HG02852 (cell line): ENCODE results near the gene VSTM4.

Experiments
- ATAC-seq: cut with Tn5 transposase; IDR thresholded peaks from one replicate; pipeline ENCODE4 v1.9.1; 2021; ENCODE audit warnings: mild to moderate bottlenecking, moderate library complexity; ENCODE audit not compliant: unreplicated experiment

VSTM4 gene

GRCh38 chr10:49052069-49052468, 63.3 kb downstream of the VSTM4 start:
- ATAC-seq = no peak

DNA sequence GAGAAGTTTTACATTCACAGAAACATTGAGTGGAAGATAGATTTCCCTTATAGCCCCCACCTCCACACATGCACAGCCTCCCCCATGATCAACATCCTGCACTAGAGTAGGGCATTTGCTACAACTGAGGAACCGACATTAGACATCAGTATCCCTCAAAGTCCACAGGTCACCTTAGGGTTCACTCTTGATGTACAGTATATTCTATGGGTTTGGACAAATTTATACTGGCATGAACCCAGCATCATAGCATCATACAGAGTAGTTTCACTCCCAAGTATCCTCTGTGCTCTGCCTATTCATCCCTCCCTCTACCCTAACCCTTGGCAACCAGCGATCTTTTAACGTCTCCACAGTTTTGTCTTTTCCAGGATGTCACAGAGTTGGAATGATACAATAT, 64.4 kb downstream of the VSTM4 start:
- ATAC-seq = no peak

DNA sequence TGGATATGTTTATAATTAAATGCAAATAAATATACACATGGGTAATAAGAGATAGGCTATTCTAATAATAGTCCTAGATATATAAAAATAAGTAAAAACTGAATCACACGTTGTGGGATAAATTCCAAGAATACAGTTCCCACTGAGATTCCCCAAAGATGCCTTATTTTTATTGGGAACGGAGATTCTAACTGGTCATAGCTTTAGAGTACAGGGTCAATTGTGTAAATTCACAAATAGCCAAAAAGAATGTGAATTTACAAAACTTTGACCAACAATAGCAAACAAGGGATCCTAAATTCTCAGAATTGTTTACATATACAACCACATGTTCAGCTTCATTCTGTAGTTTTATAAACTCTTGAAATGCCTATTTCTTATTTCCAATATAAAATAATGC, 65.0 kb downstream of the VSTM4 start:
- no peak for ATAC-seq

GRCh38 chr10:49049660-49050059, 65.7 kb downstream of the VSTM4 start:
- no peak for ATAC-seq

DNA sequence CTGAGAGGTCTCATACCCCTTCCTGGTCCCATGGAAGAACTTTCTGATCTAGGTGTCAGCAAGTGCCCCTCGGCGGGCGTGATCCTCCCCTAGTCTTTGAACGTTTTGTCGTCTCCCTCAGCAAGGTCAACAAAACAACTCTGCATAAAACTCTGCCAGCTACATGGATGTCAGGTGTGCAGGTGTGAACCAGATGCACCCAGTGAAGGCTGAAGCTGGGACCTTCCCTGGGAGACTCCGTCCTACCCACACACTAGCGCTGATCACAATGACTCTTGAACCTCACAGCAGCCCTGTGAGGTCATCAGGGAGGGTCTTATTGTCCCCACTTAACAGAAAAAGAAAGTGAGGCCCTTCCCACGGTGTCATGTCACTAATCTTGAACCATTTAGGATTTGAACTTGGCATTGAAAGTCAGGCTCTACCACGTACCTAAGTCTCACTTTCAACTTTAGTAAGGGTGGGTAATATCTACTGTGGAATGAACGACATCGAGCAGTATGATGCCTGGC, 68.1 kb downstream of the VSTM4 start:
- ATAC-seq = no peak

GRCh38 chr10:49044293-49045193, 70.8 kb downstream of the VSTM4 start:
- no peak for ATAC-seq

- ATAC-seq = no peak
Observed at GRCh38 chr10:49040601-49041000, 74.7 kb downstream of the VSTM4 start.

- ATAC-seq = no peak
Observed at GRCh38 chr10:49039409-49039808, 75.9 kb downstream of the VSTM4 start.

DNA sequence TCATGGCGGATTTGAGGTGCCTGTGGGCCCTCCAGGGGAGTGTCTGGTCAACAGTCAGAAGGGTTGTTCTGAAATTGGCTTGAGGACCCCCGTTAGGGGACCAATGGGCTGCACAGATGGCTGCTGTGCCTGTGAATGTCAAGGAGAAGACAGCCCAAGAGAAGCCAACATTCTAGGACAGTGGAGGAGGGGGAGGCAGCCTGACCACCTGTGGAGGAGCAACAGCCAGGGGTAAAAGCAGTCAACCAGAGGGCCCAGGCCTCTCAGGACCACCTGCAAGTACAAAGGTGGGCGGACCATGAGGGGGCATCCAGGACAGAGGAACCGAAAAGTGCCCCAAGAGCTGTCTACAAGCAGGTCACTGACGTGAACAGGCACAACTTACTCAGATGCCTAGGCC, 76.6 kb downstream of the VSTM4 start:
- no peak for ATAC-seq

DNA sequence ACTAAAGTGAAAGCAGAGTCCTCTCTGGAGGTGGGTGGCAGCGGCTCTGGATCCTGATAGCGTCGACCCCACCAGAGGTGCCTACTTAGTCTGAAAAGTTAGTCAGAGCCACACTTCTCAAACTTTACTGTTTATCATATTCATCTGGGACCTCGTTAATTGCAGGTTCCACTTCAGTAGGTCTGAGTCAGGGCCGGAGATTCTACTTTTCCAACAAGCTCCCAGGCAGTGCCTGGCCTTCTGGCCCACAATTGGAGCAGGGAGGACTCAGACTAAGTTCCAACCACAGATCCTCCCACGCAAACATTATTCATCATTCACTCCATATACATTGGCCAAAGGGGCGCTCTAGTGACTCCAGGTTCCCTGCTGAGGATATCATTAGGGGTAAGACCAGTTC, 78.1 kb downstream of the VSTM4 start:
- ATAC-seq = no peak

DNA sequence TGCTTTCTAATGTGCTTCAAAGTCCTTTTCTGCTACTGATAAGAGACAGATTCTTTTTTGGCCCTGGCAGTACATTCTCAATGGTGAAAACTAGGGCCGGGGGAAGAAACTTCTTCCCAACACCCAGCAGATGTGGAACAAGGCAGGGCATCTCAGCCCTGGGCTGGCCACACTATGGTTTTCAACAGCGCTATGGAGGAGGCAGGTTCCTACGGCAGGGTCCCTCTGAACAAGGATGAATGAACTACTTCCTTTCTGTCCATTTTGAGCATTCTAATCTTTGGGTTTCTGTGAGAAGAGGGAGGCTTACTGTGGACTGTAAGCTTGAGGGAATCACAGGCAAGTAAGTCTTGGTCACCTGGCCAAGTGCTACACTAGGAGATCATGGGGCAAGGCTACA, 78.7 kb downstream of the VSTM4 start:
- ATAC-seq = no peak

DNA sequence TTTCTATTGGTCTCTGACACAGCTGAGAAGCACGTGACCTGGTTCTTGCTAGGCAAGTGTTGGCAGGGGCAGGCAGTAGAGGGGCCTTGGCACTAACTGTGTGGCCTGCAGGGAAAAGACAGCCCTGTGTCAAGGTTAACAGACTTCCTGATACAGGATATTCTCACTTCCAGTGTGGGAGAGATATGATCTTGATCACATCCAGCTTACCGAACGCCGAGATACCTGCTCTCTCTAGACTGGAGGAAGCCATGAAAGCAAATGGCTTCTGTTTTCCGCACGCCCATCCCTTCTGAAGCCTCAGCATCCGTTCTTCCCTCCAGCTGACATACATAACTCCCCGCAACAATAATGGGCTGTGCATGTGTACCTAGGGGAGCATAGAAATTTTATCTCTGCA, 79.4 kb downstream of the VSTM4 start:
- no peak for ATAC-seq

- no peak for ATAC-seq
Observed at GRCh38 chr10:49034925-49035324, 80.4 kb downstream of the VSTM4 start.

DNA sequence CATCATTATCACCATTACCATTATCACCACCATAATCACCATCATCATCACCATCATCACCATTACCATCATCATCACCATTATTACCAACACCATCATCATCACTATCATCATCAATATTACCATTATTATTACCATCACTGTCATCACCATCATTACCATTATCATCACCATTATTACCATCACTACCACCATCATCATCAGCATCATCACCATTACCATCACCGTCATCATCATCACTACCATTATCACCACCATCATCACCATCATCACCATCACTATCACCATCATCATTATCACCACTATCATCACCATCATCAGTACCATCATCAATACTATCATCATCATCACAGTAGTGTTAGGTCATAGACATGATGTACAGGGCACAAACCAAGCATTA, 81.4 kb downstream of the VSTM4 start:
- no peak for ATAC-seq

DNA sequence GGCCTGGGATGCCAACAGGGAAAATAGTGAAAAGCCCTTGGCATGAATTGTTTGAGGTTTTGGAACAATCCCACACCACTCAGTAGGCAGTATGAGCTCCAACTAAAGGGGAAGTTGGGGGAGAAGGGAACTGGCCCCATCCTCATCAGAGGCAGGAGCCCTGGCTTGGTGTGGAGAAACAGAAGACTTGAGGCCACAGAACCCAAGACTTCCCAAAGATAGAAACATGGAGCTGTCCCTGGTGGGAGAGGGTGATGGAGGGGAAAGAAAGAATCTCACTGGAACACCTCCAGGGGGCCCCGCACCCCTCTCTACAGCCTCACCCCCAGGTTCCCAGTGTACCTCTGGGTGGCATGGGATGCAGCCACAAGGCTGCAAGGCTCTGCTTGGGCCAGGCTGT, 85.7 kb downstream of the VSTM4 start:
- no peak for ATAC-seq

- no peak for ATAC-seq
Observed at GRCh38 chr10:49028639-49029038, 86.7 kb downstream of the VSTM4 start.

DNA sequence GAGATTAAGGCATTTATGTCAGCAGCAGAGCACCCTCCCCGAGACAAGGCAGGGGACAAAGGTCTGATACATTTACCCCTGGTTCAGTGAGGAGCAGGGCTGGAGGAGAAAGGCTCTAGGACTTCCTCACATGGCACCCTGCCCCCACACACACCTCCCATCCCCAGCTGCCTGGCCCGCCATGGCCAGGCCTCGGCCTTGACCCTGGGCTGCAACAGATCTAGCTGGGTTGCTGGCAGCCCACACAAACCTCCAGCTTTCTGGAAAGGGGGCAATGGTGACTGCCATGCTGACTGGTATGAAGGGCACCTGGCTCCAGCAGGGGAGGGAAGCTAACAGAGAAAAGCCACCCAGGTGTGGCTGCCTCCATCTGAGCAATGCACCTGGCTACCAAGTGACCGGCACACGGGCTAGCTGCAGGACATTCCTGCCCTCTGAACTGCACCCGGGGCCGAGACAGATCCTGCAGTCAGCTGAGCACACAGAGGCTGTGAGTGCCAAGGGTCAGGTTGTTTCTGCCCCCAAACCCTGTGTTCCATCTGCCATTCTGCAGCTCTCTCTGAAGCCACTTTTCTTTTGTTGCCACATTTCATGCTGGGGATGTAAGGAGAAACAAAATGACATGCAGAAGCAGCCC, 89.9 kb downstream of the VSTM4 start:
- ATAC-seq = no peak

DNA sequence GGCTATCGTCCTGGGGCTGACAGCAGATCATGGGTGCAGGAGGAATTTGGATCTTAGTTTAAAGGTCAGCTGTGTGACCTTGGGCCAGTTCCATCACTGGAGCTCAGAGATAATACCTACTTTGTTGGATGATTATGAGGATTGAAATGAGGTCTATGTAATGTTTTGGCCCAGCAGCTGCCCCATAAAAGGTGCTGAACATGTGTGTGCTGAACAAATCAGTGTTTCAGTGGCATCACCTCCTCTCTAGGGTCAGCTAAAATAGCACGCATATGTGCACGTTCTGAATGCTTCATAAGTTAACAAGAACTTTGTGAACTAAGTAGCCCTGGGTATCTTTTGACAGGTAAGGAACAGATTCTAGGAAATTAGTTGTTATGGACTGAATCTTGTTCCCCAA, 90.8 kb downstream of the VSTM4 start:
- no peak for ATAC-seq

DNA sequence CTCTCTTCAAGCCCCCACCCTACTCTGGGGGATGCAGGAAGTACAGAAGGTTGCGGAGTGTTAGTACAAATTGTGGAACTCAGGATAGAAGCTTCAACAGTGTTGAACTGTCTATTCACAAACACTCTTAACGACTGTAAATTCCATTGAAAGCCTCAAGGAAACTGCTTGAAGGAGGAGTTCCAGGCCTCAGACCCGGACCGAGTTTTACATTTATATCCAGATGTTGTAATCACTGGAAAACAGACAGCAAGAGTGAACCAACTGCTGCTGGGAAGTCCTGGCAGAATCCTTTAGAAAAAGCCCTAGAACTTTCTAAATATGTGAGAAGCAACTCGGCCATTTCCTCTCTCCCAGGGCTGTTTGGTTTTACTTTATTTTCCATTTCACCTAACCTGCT, 91.6 kb downstream of the VSTM4 start:
- no peak for ATAC-seq

- ATAC-seq = no peak
Observed at GRCh38 chr10:49023071-49023470, 92.3 kb downstream of the VSTM4 start.

DNA sequence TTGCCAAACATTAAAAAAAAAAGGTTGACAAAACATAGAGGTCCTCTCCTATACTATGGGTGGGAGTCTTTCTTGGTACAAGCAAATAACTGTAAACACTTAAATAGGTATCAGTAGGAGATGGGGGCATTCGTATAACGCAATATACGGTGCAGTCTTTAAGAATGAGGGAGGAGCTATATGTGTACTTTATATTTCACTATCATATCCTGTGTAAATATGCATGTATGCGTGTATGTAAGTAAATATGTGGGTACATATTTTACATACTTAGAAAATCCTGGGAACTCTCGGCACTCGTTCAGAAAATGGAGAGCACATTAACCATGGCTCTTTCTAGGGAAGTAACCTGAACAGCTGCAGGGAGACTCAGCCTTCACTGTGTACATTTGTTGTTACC, 93.6 kb downstream of the VSTM4 start:
- no peak for ATAC-seq

DNA sequence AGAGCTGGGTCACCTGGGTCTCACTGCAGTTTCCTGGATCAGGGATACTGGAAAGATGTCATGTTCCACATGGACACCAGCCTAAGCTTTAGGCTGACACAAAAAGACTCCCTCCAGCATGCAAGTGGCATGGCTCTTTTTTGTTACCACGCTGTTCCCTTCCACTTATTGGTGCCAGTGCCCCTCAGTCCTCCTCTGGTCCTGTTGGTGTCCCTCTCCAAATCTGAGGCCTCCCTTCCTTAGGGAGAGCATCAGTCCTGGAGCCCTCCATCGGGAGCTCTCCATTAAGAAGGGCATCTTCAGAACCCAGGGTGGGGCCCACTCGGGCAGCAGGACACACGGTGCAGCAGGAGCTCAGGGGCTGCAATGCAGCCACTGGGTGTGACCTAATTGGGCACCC, 99.6 kb downstream of the VSTM4 start:
- no peak for ATAC-seq
